ENCODE measurements around the gene TTC24.
"Not testable (repeated sequence)": the region's sequence is repeated elsewhere in the genome, so short reads cannot be mapped to it uniquely, and the experiment has no call there.

TTC24 gene

DNA sequence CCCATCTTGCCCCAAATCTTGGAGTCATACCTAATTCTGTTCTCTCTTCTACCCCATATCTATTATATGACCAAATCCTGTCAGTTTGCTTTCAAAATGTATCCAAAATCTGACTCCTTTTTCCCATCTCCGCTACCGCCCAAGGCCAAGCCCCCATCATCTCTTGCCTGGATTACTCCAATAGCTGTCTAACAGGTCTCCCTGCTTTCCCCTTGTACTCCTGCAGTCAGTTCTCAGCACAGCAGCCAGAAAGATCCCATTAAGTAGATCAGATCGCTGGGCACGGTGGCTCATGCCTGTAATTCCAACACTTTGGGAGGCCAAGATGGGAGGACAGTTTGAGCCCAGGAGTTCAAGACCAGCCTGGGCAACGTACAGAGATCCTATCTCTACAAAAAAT is 27.0 kb upstream of the TTC24 start:
- TF ChIP-seq, protein P1, sequence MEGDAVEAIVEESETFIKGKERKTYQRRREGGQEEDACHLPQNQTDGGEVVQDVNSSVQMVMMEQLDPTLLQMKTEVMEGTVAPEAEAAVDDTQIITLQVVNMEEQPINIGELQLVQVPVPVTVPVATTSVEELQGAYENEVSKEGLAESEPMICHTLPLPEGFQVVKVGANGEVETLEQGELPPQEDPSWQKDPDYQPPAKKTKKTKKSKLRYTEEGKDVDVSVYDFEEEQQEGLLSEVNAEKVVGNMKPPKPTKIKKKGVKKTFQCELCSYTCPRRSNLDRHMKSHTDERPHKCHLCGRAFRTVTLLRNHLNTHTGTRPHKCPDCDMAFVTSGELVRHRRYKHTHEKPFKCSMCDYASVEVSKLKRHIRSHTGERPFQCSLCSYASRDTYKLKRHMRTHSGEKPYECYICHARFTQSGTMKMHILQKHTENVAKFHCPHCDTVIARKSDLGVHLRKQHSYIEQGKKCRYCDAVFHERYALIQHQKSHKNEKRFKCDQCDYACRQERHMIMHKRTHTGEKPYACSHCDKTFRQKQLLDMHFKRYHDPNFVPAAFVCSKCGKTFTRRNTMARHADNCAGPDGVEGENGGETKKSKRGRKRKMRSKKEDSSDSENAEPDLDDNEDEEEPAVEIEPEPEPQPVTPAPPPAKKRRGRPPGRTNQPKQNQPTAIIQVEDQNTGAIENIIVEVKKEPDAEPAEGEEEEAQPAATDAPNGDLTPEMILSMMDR (IDR thresholded peaks at IDR 0.05; ENCODE audit: extremely low read depth, insufficient read depth, missing control alignments) = no peak
- in situ Hi-C loops (cut with MboI; ENCODE audit: low pct_unique_long_range_greater_than_20kb, low sequenced_read_pairs, unreplicated experiment) = no loop called here
- DNase-seq (ENCODE audit: low spot score) = no peak

DNA sequence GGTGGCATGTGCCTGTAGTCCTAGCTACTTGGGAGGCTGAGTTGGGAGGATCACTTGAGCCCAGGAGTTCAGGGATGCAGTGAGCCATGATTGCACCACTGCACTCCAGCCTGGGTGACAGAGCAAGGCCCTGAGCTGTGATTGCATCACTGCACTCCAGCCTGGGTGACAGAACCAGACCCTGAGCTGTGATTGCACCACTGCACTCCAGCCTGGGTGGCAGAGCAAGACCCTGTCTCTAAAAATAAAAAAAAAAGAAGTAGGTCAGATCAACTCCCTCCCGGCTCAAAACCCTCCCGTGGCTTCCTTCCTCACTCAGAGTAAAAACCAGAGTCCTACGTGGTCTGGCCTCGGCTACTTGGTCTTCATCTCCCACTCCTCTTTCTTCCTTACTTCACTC is 26.6 kb upstream of the TTC24 start:
- in situ Hi-C loops (cut with MboI; ENCODE audit: low pct_unique_long_range_greater_than_20kb, low sequenced_read_pairs, unreplicated experiment); DNase-seq (ENCODE audit: low spot score): not testable (repeated sequence)

DNA sequence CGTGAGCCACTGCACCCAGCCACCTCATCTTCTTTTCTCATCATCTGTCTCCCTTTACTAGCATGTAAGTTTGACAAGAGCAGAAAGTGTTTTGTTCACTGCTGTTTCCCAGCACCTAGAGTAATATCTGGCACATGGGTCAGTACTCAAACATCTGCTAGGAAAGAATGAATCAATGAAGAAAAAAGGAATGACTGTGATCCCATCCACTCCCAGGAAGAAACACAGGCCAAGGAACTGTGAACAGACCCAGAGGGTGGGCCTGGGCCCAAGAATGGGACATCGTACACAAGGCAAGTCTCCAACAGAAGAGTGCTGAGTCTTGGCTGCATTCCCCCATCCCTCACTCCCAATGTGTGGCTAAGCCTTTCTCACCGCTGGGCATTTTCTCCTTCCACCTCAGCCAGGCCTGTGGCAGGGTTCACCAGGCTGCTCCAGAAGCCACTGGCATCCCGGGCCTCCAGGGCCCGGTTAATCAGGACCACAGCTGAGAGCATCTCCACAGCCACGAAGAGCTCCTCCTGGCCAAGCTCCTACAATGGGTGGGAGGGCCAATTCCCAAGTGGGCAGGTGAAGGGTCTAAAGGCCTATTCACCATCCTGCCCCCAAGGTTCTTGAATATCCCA is 25.6 kb upstream of the TTC24 start:
- TF ChIP-seq, protein P1 (IDR thresholded peaks at IDR 0.05; ENCODE audit: extremely low read depth, insufficient read depth, missing control alignments) = no peak
- no peak for DNase-seq (ENCODE audit: low spot score)
- in situ Hi-C loops (cut with MboI; ENCODE audit: low pct_unique_long_range_greater_than_20kb, low sequenced_read_pairs, unreplicated experiment) = no loop called here

DNA sequence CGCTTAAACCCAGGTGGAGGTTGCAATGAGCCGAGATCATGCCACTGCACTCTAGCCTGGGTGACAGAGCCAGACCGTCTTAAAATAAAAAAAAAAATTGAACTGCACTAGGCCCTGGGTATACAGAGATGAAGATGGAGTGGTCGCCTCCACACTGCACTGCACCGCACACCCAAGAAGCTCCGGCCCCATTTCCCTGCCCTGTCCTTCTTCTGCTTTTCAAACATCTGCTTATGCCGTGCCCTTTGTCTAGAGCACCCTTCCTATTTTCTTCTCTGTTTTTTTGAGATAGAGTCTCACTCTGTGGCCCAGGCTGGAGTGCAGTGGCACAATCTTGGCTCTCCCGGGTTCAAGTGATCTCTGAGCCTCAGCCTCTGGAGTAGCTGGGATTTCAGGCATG is 24.6 kb upstream of the TTC24 start:
- DNase-seq (ENCODE audit: low spot score) = no peak
- in situ Hi-C loops (cut with MboI; ENCODE audit: low pct_unique_long_range_greater_than_20kb, low sequenced_read_pairs, unreplicated experiment) = no loop called here
- TF ChIP-seq, protein P1 (IDR thresholded peaks at IDR 0.05; ENCODE audit: extremely low read depth, insufficient read depth, missing control alignments) = no peak

DNA sequence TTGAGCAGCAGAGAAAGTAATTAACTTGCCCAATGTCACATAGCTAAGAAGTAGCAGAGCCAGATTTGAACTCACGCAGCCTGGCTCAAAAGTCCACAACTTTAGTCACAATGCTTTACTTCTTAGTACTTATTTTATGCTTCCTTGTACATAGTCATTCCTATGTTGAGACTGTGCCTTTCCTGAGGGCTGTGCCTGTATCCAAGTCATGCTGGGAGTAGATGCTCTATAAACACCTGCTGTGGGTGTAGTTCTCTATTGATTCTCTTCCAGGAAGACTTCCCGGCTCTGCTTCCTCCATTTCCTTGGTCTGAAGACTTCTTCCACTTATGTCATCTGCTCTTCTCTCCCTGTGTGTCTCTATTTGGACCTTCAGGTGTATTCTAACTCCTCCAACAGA is 23.8 kb upstream of the TTC24 start:
- no peak for DNase-seq (ENCODE audit: low spot score)
- in situ Hi-C loops (cut with MboI; ENCODE audit: low pct_unique_long_range_greater_than_20kb, low sequenced_read_pairs, unreplicated experiment) = no loop called here
- TF ChIP-seq, protein P1 (IDR thresholded peaks at IDR 0.05; ENCODE audit: extremely low read depth, insufficient read depth, missing control alignments) = no peak

DNA sequence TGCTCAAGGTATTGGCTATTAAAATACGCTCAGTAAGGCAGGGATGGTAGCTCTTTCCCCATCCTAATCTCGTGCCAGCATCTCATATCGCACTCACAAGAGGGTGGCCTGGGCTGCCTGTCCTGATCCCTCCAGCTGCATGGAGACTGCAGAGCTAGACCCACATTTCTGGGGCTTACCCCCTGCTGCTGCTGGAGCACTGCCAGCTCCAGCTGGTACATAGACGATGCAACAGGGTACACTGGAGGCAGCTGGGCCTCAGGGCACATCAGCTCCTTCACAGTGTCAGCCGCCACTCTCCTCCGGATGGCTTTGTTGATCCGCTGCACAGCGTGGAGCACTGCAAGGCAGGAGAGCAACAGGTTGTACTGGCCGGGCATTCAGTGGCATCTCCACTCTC is 23.2 kb upstream of the TTC24 start:
- in situ Hi-C loops (cut with MboI; ENCODE audit: low pct_unique_long_range_greater_than_20kb, low sequenced_read_pairs, unreplicated experiment) = no loop called here
- no peak for DNase-seq (ENCODE audit: low spot score)
- TF ChIP-seq, protein P1 (IDR thresholded peaks at IDR 0.05; ENCODE audit: extremely low read depth, insufficient read depth, missing control alignments) = no peak

DNA sequence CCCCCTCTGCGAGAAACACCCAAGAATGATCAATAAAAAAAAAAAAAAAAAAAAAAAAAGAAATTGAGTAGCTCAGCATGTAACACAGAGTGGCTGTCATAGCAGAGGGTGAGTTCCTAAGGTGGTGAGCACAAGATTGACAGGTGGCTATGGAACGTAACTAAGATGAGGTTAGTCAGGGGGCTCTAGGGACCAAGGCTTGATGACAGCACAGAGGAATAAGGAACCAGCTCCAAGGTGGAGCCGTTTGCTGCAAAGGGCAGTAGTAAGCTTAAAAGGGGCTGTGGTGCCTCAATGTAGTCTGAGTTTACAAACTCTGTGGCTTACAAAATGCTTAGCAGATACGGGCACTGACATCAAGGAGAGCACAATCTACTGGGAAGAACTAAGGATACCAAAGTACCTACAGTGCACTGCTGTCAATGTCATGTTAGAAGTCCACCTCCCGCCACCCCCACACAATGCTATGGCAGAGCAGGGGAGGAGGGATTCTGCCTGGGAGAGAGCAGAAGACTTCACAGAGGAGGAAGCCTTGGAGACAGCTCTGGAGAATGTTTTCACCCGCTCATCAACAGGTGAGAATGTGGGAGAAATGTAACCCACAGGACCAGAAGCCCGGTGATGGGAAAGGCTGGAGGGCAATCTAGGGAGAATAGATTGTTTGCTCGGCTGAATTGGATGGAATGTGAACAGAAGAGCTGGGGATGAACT is 20.3 kb upstream of the TTC24 start:
- TF ChIP-seq, protein P1 (IDR thresholded peaks at IDR 0.05; ENCODE audit: extremely low read depth, insufficient read depth, missing control alignments) = no peak
- in situ Hi-C loops (cut with MboI; ENCODE audit: low pct_unique_long_range_greater_than_20kb, low sequenced_read_pairs, unreplicated experiment) = no loop called here
- no peak for DNase-seq (ENCODE audit: low spot score)

Measured in GM13977 (cell line).